Motor neuron (in vitro differentiated cells): Measurements from ENCODE around the gene ITGA2B. TPM values are rescaled to one million over a fixed set of nuclear protein-coding genes. Genes with fewer than 3 reads are reported as not detected.

Experiments used
- ATAC-seq, 8 experiments: fragments of 200-7000 bp; cut with Tn5 transposase; replicated peaks in 6 of 8; 2 replicates each; pipeline ENCODE4 v1.8.0; 2021; ENCODE audit warnings: mild to moderate bottlenecking in 8 of 8, moderate library complexity in 8 of 8
- H3K27ac ChIP-seq, 2 donors: fragments of 250-450 bp; sonication (Bioruptor Pico); 2 replicates each; pipeline ENCODE4 v1.9.0; 2021; ENCODE audit warnings: antibody characterized with exemption in 2 of 2, mild to moderate bottlenecking in 2 of 2, moderate library complexity in 1 of 2
- H3K4me1 ChIP-seq, 2 donors: fragments of 250-450 bp; sonication (Bioruptor Pico); replicated peaks in 1 of 2; 2 replicates each; pipeline ENCODE4 v1.6.1; 2021; ENCODE audit warnings: antibody characterized with exemption in 2 of 2, mild to moderate bottlenecking in 2 of 2, moderate library complexity in 1 of 2
- H3K4me3 ChIP-seq, 5 donors: fragments of 250-450 bp; sonication (Bioruptor Pico); 2 replicates each; pipeline ENCODE4 v1.9.0; 2021; ENCODE audit warnings: antibody characterized with exemption in 5 of 5, mild to moderate bottlenecking in 5 of 5, moderate library complexity in 4 of 5
- WGBS, 10 experiments: fragments of 450-650 bp; shearing (Covaris generic); methylation state at CpG; one replicate each; pipeline ENCODE4 v1.0.0; 2022; 5-methylcytosine and 5-hydroxymethylcytosine counted together
- in situ Hi-C, 9 experiments: fragments of 400-800 bp; cut with MboI; loops; one replicate each; pipeline ENCODE4 v1.15.0; 2021; ENCODE audit warnings: low sequenced_read_pairs in 9 of 9, low pct_unique_long_range_greater_than_20kb in 2 of 9; ENCODE audit not compliant: unreplicated experiment in 9 of 9
- total RNA-seq, 8 experiments: library from RNA; unstranded; fragments of 300-600 nt; gene quantifications; 2 replicates each; pipeline versions ENCODE4 v1.2.3 to v1.2.4, GENCODE V29; 2022

The ITGA2B gene
- 1 to 10 TPM in 6 of 8 experiments, under 1 TPM in 2; 0.38 to 3.4 (median 1.5) TPM for total RNA-seq

DNA sequence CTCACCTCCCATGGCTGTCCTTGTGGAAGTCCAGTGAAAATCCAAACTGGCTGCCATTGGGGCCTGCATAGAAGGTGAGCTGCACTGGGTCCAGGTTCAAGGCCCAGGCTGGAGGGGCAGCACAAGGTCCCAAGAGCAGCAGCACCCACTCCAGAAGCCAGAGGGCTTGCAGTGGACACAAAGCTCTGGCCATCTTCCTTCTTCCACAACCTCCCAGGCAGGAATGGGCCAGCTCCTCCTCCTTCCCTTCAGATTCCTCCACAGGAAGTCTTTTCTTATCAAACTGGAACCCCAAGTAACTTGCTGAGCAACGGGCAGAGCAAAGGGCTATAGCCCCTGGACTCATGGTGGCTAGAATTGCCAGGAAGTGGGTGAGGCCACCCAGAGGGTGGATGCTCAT, at the start of gene ITGA2B:
ITGA2B (minus strand) TSS at position 369 of the 400 bp plus-strand sequence; CDS start at position 193, 176 bp downstream.
- 33 to 100% (median 58%) methylated on average over 1 of the region's 1 CpG; no CpG with 5 or more reads in 6 of the 10 experiments for WGBS, 10 experiments
- Histone ChIP-seq H3K27ac (no peak within 1 kb of the TSS), H3K4me1 (peaks cover 2 to 6% of the 10 kb centered on the region in 2 donors), H3K4me3 (no peak within 1 kb of the TSS)
- in situ Hi-C loops: no loop called here
- peak in 2 of 8 experiments; percentile 10 to 20 for ATAC-seq

GRCh38 chr17:44439168-44439567, 49.7 kb upstream of the ITGA2B start:
- WGBS, 10 experiments: 40 to 100% (median 94%) methylated on average over 1 to 3 of the region's 3 CpGs; no CpG with 5 or more reads in 1 of the 10 experiments
- Histone ChIP-seq H3K4me1 (peaks cover 0 to 6% of the 10 kb centered on the region in 2 donors), H3K4me3 (no peak overlapping the region), H3K27ac (no peak overlapping the region)
- ATAC-seq: no peak
- in situ Hi-C loops: no loop called here

GRCh38 chr17:44438636-44439035, 49.2 kb upstream of the ITGA2B start:
- in situ Hi-C loops: no loop called here
- peak in 1 of 8 experiments; percentile 20 for ATAC-seq
- H3K4me3 ChIP-seq: no peak overlapping the region
- H3K27ac ChIP-seq: no peak overlapping the region
- WGBS, 10 experiments: 0 to 89% (median 56%) methylated on average over 1 to 2 of the region's 2 CpGs; no CpG with 5 or more reads in 2 of the 10 experiments
- H3K4me1 ChIP-seq: peaks cover 0 to 7% of the 10 kb centered on the region in 2 donors

DNA sequence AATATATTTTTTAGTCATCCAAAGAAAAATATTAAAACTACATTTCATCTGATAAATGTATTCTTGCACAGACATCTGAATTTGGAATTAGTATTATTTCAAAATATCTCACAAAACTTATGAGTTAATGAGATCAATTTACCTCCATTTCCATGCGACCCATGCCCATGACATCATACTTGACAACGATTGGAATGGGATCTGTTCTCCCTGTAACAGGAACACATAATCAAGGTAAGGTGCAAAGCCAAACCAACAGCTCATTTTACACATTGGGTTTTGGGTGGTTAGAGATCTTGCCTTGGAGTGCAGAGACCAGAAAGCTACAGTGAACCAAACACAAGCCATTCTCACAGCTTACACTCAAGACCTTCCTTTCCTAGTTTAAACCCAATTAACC, 46.9 kb upstream of the ITGA2B start:
- no peak for ATAC-seq
- Histone ChIP-seq H3K4me1 (peaks cover 0 to 9% of the 10 kb centered on the region in 2 donors), H3K27ac (no peak overlapping the region), H3K4me3 (no peak overlapping the region)
- WGBS, 10 experiments: 75 to 94% (median 92%) methylated on average over 1 to 2 of the region's 2 CpGs; no CpG with 5 or more reads in 3 of the 10 experiments
- in situ Hi-C loops: no loop called here

DNA sequence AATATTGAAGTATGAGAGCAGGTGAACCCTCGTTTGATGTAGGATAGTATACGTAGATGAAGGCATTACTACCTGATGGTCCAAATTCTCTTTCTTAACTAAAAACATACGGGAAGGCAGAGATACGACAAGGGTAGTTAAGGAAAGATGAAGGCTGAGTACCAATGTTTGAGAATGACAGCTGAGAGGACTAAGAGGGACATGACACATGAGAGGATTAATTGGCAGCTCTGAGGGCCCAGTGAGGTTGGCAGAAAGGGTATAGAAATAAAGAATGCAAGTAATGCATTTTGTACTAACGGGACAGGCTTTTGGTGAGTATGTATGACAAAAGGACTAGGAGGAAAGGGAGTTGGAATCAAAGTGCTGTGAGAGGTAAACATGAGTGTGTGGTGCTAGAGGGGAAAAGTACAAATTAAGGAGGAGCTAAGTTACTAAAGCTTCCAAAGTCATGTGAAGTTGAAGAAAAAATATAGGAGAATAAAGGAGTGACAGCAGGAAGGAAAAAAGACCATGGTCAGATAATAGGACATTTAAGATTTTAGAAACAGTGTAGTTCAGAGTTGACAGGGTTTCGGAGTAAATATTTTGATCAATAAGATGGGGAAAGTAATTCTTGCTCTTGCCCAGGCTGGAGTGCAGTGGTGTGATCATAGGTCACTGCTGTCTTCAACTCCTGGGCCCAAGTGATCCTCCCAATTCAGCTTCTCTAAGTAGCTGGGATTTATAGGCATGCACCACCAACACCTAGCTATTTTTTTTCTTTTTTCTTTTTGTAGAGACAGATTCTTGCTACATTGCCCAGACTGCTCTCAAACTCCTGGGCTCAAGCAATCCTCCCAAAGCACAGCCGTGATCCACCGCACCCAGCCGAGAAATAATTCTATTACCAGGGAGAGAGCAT, 43.1 kb upstream of the ITGA2B start:
- Histone ChIP-seq H3K4me3 (no peak overlapping the region), H3K27ac (no peak overlapping the region), H3K4me1 (peaks cover 0 to 3% of the 10 kb centered on the region in 2 donors)
- 83 to 100% (median 91%) methylated on average over 3 to 9 of the region's 9 CpGs; no CpG with 5 or more reads in 1 of the 10 experiments for WGBS, 10 experiments
- in situ Hi-C loops: no loop called here
- ATAC-seq: no peak

- no peak for ATAC-seq
- H3K4me3 ChIP-seq: no peak overlapping the region
- no peaks in the 10 kb centered on the region for H3K4me1 ChIP-seq
- 60 to 100% (median 78%) methylated on average over 1 to 3 of the region's 3 CpGs; no CpG with 5 or more reads in 1 of the 10 experiments for WGBS, 10 experiments
- in situ Hi-C loops: loop anchor here in 2 of 9 experiments (25.0 kb wide), 3 partner anchors 87 to 237 kb away; partner anchors contain the start of genes GPATCH8 (in 1 of the 2) and MEIOC (in 1 of the 2)
- no peak overlapping the region for H3K27ac ChIP-seq
These were observed 35.5 kb upstream of the ITGA2B start for GRCh38 chr17:44424828-44425461.

DNA sequence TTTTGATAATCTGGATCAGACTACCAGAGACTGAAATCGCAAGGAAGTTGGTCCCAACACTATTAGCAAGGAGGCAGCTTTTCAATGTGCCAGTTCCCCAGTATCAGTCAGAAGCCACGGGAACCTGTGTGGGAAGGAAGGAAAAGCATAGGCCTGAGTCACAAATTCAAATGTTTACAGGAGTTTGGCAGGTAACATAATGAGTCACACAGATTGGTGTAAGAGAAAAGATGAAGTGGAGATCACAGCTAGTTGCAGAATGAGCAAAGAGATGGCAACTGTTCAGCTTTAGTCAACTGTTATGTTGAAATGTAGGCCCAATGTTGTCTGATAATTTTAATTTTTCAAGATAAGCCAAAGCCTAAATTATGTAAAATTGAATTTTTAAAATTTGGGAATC, 28.1 kb upstream of the ITGA2B start:
- WGBS, 10 experiments: 20 to 100% (median 100%) methylated on average over 1 to 2 of the region's 2 CpGs; no CpG with 5 or more reads in 2 of the 10 experiments
- in situ Hi-C loops: loop anchor here in 2 of 9 experiments (25.0 kb wide), 3 partner anchors 95 to 245 kb away; partner anchors contain the start of genes GPATCH8 (in 1 of the 2) and MEIOC (in 1 of the 2)
- ATAC-seq: no peak
- Histone ChIP-seq H3K4me1 (no peaks in the 10 kb centered on the region), H3K27ac (no peak overlapping the region), H3K4me3 (no peak overlapping the region)

DNA sequence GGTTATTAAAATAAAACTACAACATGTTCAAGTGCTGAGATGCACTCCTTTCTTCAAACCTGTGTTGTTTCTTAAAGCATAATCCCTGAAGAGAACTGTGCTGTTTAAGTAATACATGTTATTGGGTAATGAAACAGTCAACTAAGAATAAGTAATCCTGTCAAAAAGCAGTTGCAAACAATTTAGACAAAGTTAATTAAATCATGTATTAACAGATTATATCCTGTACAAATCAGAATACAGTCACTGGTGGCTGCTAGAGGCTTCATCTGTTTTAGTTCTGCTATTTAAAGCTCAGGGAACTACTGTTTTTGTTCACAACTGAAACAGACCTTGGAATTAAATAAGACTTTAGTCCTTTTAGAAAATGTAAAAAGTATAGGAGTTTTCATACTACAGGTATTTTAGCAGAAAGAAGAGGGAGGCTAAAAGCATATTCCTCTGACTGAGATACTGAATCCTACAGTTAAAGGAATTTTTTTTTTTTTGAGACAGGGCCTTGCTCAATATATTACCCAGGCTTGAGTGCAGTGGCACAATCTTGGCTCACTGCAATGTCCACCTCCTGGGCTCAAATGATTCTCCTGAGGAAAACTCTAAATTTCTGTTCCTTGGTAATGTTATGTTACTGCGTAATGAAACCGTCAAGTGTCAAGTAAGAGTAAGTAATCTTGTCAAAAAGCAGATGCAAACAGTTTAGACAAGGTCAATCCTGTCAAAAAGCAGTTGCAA, 27.3 kb upstream of the ITGA2B start:
- H3K4me3 ChIP-seq: no peak overlapping the region
- H3K27ac ChIP-seq: no peak overlapping the region
- H3K4me1 ChIP-seq: no peaks in the 10 kb centered on the region
- in situ Hi-C loops: loop anchor here in 2 of 9 experiments (25.0 kb wide), 3 partner anchors 96 to 246 kb away; partner anchors contain the start of genes GPATCH8 (in 1 of the 2) and MEIOC (in 1 of the 2)
- 87 to 100% (median 96%) methylated on average over 1 to 2 of the region's 2 CpGs; no CpG with 5 or more reads in 4 of the 10 experiments for WGBS, 10 experiments
- no peak for ATAC-seq

DNA sequence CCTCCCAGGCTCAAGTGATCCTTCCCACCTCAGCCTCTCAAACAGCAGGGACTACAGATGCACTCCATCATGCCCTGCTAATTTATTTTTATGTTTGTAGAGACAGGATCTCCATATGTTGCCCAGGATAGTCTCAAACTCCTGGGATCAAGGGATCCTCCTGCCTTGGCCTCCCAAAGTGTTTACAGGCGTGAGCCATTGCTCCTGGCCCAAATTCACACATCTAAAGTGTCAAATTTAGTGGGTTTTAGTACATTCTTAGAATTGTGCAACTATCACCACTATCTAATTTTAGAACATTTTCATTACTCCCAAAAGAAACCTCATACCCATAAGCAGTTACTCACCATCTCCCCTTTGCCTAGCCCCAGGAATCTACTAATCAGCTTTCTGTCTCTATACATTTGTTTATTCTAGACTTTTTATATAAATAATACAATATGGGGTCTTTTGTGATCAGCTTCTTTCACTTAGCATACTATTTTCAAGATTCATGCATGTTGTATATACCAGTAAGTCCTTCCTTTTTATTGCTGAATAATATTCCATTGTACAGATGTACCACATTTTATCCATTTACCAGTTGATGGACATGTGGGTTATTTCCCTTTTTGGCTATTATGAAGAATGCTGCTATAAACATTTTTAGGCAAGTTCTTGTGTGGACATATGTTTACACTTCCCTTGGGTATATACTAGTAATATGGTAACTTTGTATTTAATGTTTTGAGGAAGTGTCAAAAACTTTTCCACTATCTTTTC, 25.1 kb upstream of the ITGA2B start:
- H3K27ac ChIP-seq: no peak overlapping the region
- no peaks in the 10 kb centered on the region for H3K4me1 ChIP-seq
- ATAC-seq: no peak
- no peak overlapping the region for H3K4me3 ChIP-seq
- in situ Hi-C loops: loop anchor here in 2 of 9 experiments (25.0 kb wide), 3 partner anchors 98 to 248 kb away; partner anchors contain the start of genes GPATCH8 (in 1 of the 2) and MEIOC (in 1 of the 2)
- WGBS, 10 experiments: 100% methylated on average over 1 of the region's 1 CpG; no CpG with 5 or more reads in 8 of the 10 experiments

- in situ Hi-C loops: loop anchor here in 2 of 9 experiments (25.0 kb wide), 3 partner anchors 103 to 253 kb away; partner anchors contain the start of genes GPATCH8 (in 1 of the 2) and MEIOC (in 1 of the 2)
- no peak overlapping the region for H3K4me3 ChIP-seq
- WGBS, 10 experiments: 83 to 100% (median 96%) methylated on average over 1 to 7 of the region's 7 CpGs
- H3K27ac ChIP-seq: no peak overlapping the region
- no peak for ATAC-seq
- H3K4me1 ChIP-seq: no peaks in the 10 kb centered on the region
These were observed 20.0 kb upstream of the ITGA2B start for GRCh38 chr17:44409309-44410028.

DNA sequence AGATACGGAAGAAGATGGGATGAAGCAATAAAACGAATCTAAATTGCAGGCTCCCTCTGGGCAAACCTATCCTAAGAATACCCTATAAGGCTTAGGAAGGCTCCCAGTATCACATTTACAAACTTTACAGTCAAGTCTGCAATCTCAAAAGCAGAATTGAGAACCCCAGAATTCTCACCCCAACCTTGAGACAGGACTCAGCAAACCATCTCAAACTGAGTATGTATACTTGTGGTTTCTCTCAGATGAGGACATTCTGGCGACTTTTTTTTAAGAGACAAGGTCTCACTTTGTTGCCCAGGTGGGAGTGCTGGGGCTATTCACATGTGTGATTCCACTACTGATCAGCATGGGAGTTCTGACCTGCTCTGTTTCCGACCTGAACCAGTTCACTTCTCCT, 19.3 kb upstream of the ITGA2B start:
- ATAC-seq: no peak
- Histone ChIP-seq H3K4me3 (no peak overlapping the region), H3K4me1 (no peaks in the 10 kb centered on the region), H3K27ac (no peak overlapping the region)
- WGBS, 10 experiments: 82 to 100% (median 96%) methylated on average over 1 to 3 of the region's 4 CpGs; no CpG with 5 or more reads in 2 of the 10 experiments
- in situ Hi-C loops: loop anchor here in 2 of 9 experiments (25.0 kb wide), 3 partner anchors 104 to 254 kb away; partner anchors contain the start of genes GPATCH8 (in 1 of the 2) and MEIOC (in 1 of the 2)
